Left kidney (tissue), 8 donors: ENCODE results near the gene DRAP1. TPM values are rescaled to one million over a fixed set of nuclear protein-coding genes. Genes with fewer than 3 reads are reported as not detected.

ENCODE experiments used
- DNase-seq: peaks from one replicate; pipeline ENCODE4 v3.0.0-alpha.2; 2013
- long read RNA-seq, 8 donors: transcript quantifications; one replicate each; lab custom pipeline, GENCODE V29; 2026
- polyA plus RNA-seq: library from polyadenylated mRNA; unstranded; fragments of 120-200 nt; gene quantifications from one replicate; pipeline ENCODE4 v1.2.1, GENCODE V29; 2013; ENCODE audit not compliant: insufficient read length

The DRAP1 gene
- 65.8 TPM for polyA plus RNA-seq
- long read RNA-seq, donor 1, transcript DRAP1-206 (3 exons, 837 nt), result minor isoform, 5 of 125 reads
- long read RNA-seq, donor 1, transcript DRAP1-201 (7 exons, 989 nt), result major isoform, 85 of 125 reads
- long read RNA-seq, donor 1, transcript DRAP1-208 (6 exons, 751 nt), result minor isoform, 5 of 125 reads
- long read RNA-seq, donor 1, transcript DRAP1-209 (4 exons, 453 nt), result minor isoform, 6 of 125 reads
- long read RNA-seq, donor 1, partial matches to known transcripts, result 20 of 125 reads
- long read RNA-seq, donor 1, other reads (novel, unspliced or antisense), result 0 of 125 reads
- long read RNA-seq, donor 2, transcript DRAP1-201 (7 exons, 989 nt), result major isoform, 76 of 101 reads
- long read RNA-seq, donor 2, transcript DRAP1-209 (4 exons, 453 nt), result minor isoform, 10 of 101 reads
- long read RNA-seq, donor 2, partial matches to known transcripts, result 7 of 101 reads
- long read RNA-seq, donor 2, other reads (novel, unspliced or antisense), result 0 of 101 reads
- long read RNA-seq, donor 3, transcript DRAP1-209 (4 exons, 453 nt), result minor isoform, 12 of 69 reads
- long read RNA-seq, donor 3, transcript DRAP1-201 (7 exons, 989 nt), result major isoform, 44 of 69 reads
- long read RNA-seq, donor 3, partial matches to known transcripts, result 5 of 69 reads
- long read RNA-seq, donor 3, other reads (novel, unspliced or antisense), result 0 of 69 reads
- long read RNA-seq, donor 4, transcript DRAP1-201 (7 exons, 989 nt), result major isoform, 8 of 20 reads
- long read RNA-seq, donor 4, transcript DRAP1-209 (4 exons, 453 nt), result minor isoform, 5 of 20 reads
- long read RNA-seq, donor 4, partial matches to known transcripts, result 0 of 20 reads
- long read RNA-seq, donor 4, other reads (novel, unspliced or antisense), result 0 of 20 reads
- long read RNA-seq, donor 5, transcript DRAP1-203 (1 exons, 474 nt), result minor isoform, 8 of 190 reads
- long read RNA-seq, donor 5, transcript DRAP1-209 (4 exons, 453 nt), result minor isoform, 16 of 190 reads
- long read RNA-seq, donor 5, transcript DRAP1-201 (7 exons, 989 nt), result major isoform, 134 of 190 reads
- long read RNA-seq, donor 5, transcript DRAP1-206 (3 exons, 837 nt), result minor isoform, 10 of 190 reads
- long read RNA-seq, donor 5, partial matches to known transcripts, result 18 of 190 reads
- long read RNA-seq, donor 5, other reads (novel, unspliced or antisense), result 0 of 190 reads
- long read RNA-seq, donor 6, transcript DRAP1-209 (4 exons, 453 nt), result minor isoform, 10 of 128 reads
- long read RNA-seq, donor 6, transcript DRAP1-206 (3 exons, 837 nt), result minor isoform, 7 of 128 reads
- long read RNA-seq, donor 6, transcript DRAP1-201 (7 exons, 989 nt), result major isoform, 87 of 128 reads
- long read RNA-seq, donor 6, partial matches to known transcripts, result 18 of 128 reads
- long read RNA-seq, donor 6, other reads (novel, unspliced or antisense), result 0 of 128 reads
- long read RNA-seq, donor 7, transcript DRAP1-201 (7 exons, 989 nt), result major isoform, 88 of 136 reads
- long read RNA-seq, donor 7, transcript DRAP1-203 (1 exons, 474 nt), result minor isoform, 6 of 136 reads
- long read RNA-seq, donor 7, transcript DRAP1-209 (4 exons, 453 nt), result minor isoform, 19 of 136 reads
- long read RNA-seq, donor 7, transcript DRAP1-206 (3 exons, 837 nt), result minor isoform, 6 of 136 reads
- long read RNA-seq, donor 7, partial matches to known transcripts, result 12 of 136 reads
- long read RNA-seq, donor 7, other reads (novel, unspliced or antisense), result 0 of 136 reads
- long read RNA-seq, donor 8, transcript DRAP1-201 (7 exons, 989 nt), result major isoform, 35 of 42 reads
- long read RNA-seq, donor 8, partial matches to known transcripts, result 0 of 42 reads
- long read RNA-seq, donor 8, other reads (novel, unspliced or antisense), result 0 of 42 reads

GRCh38 chr11:65919141-65919572, at the start of gene DRAP1:
TSS of gene DRAP1 (plus strand) at chr11:65919426. CDS start at chr11:65919502, 76 bp downstream.
- DNase-seq, result peak; percentile 98

GRCh38 chr11:65869643-65870306, 49.5 kb upstream of the DRAP1 start:
- no peak for DNase-seq

GRCh38 chr11:65870307-65870658, 48.9 kb upstream of the DRAP1 start:
- DNase-seq, result no peak

- no peak for DNase-seq
These were observed 48.2 kb upstream of the DRAP1 start for GRCh38 chr11:65870706-65871681.

- DNase-seq, result no peak
These were observed 47.2 kb upstream of the DRAP1 start for GRCh38 chr11:65871811-65872548.

GRCh38 chr11:65872586-65873317, 46.5 kb upstream of the DRAP1 start, which contains the start of gene EFEMP2:
TSS of gene EFEMP2 (minus strand) at chr11:65872800. CDS start at chr11:65872354, 446 bp downstream.
- no peak for DNase-seq

- peak; percentile 91 for DNase-seq
These were observed 45.7 kb upstream of the DRAP1 start for GRCh38 chr11:65873318-65874156.

GRCh38 chr11:65879617-65880016, 39.6 kb upstream of the DRAP1 start, which contains the start of gene CTSW:
TSS of gene CTSW (plus strand) at chr11:65879837. CDS start at chr11:65879855, 18 bp downstream.
- DNase-seq, result no peak

- no peak for DNase-seq
These were observed 39.2 kb upstream of the DRAP1 start for GRCh38 chr11:65880027-65880426.

GRCh38 chr11:65880844-65881421, 38.3 kb upstream of the DRAP1 start:
- DNase-seq, result no peak

GRCh38 chr11:65882120-65883057, 36.8 kb upstream of the DRAP1 start:
- DNase-seq, result no peak

- no peak for DNase-seq
These were observed 36.0 kb upstream of the DRAP1 start for GRCh38 chr11:65883058-65883761.

- DNase-seq, result no peak
These were observed 35.2 kb upstream of the DRAP1 start for GRCh38 chr11:65883786-65884715.
